NCI-H748 (cell line): Measurements from ENCODE around the gene B4GALT3.

Experiments used
- DNase-seq: peaks from one replicate; lab custom pipeline; 2025; ENCODE audit not compliant: unreplicated experiment; lab: John Stamatoyannopoulos, UW

The B4GALT3 gene

DNA sequence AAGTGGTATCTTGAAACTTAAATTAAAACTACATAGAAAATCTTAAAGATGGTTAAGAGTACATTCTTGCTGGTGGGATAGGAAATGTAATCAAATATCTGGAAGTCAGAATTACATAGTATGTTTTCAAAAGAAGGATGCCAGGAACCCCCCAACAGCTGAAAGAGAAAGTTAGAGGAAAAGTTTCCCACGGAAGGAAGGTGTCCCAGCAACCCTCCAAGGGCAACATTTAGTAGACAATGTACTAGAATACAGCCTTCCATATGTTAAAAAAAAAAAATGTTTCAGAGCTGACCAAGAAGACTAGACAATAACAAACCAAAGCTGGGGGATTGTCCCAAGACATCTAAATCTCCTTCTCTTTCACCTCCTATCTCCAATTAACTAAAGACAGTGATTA lies 47.0 kb downstream of the B4GALT3 start:
- DNase-seq = no peak

- DNase-seq = no peak
Observed at GRCh38 chr1:161128591-161129420, 48.5 kb downstream of the B4GALT3 start.

GRCh38 chr1:161127649-161128048 lies 49.7 kb downstream of the B4GALT3 start:
- DNase-seq = no peak

- no peak for DNase-seq
Observed at GRCh38 chr1:161122967-161123366, 54.3 kb downstream of the B4GALT3 start.

DNA sequence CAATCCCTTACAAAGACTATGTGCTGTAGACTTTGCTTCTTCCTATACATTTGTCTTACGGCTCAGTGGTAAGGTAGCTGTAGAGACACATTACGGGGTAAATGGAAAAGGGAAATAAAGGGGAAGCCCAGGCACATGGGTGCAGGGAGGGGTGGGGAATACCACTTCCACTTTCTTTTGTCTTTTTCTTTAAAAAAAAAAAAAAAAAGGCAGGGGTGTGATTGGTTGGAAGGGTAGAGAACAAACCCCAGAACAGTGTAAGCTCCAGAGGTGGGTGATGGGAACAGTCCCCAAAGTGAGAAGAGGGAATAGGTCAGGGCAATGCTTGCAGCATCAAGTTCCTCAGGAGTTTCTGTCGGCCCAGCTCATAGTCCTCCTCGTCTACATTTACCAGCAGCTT lies 55.5 kb downstream of the B4GALT3 start:
- no peak for DNase-seq
